Spleen (tissue), 11 donors: ENCODE measurements around the gene HS3ST4. TPM values are rescaled to one million over a fixed set of nuclear protein-coding genes. Genes with fewer than 3 reads are reported as not detected.
"Not testable (repeated sequence)": the region's sequence is repeated elsewhere in the genome, so short reads cannot be mapped to it uniquely, and the experiment has no call there.

ENCODE experiments used
- DNase-seq: peaks from one replicate; pipeline ENCODE4 v3.0.0-alpha.2; 2020
- H3K27ac ChIP-seq, 8 donors: fragments of 200-600 bp; sonication (generic) in 7 of 8; 1 replicate in 4 of 8; 2 replicates in 4 of 8; pipeline versions ENCODE4 v1.5.0 to v1.8.0; 2016 to 2021; ENCODE audit warnings: inconsistent platforms in 4 of 8, mild to moderate bottlenecking in 4 of 8, moderate library complexity in 1 of 8
- H3K27me3 ChIP-seq, 7 donors: fragments of 200-600 bp; sonication (generic) in 6 of 7; replicated peaks in 1 of 7; 1 replicate in 4 of 7; 2 replicates in 3 of 7; pipeline versions ENCODE4 v1.5.0 to v1.8.0; 2016 to 2021; ENCODE audit warnings: inconsistent platforms in 3 of 7, mild to moderate bottlenecking in 1 of 7
- H3K36me3 ChIP-seq, 6 donors: fragments of 200-600 bp; sonication (generic) in 5 of 6; 1 replicate in 4 of 6; 2 replicates in 2 of 6; pipeline versions ENCODE4 v1.5.0 to v1.8.0; 2016 to 2021; ENCODE audit warnings: inconsistent platforms in 2 of 6
- H3K4me1 ChIP-seq, 6 donors: fragments of 200-600 bp; sonication (generic) in 5 of 6; 1 replicate in 3 of 6; 2 replicates in 3 of 6; pipeline versions ENCODE4 v1.5.0 to v1.8.0; 2016 to 2021; ENCODE audit warnings: inconsistent platforms in 3 of 6
- H3K4me3 ChIP-seq, 8 donors: fragments of 200-600 bp; sonication (generic) in 7 of 8; 1 replicate in 4 of 8; 2 replicates in 4 of 8; pipeline versions ENCODE4 v1.5.0 to v1.8.0; 2016 to 2021; ENCODE audit warnings: inconsistent platforms in 4 of 8, mild to moderate bottlenecking in 4 of 8, moderate library complexity in 2 of 8
- H3K9me3 ChIP-seq, 8 donors: fragments of 200-600 bp; sonication (generic) in 7 of 8; 1 replicate in 4 of 8; 2 replicates in 4 of 8; pipeline versions ENCODE4 v1.5.0 to v1.8.0; 2016 to 2021; ENCODE audit warnings: inconsistent platforms in 4 of 8
- POLR2A ChIP-seq, 3 donors: fragments of 450-650 bp; IDR thresholded peaks; one replicate each; pipeline ENCODE4 v1.5.1; 2017; ENCODE audit warnings: antibody characterized with exemption in 3 of 3, mild to moderate bottlenecking in 1 of 3
- POLR2AphosphoS5 ChIP-seq, 3 donors: sonication (generic); formaldehyde crosslinking; IDR thresholded peaks; one replicate each; pipeline ENCODE4 v1.5.1; 2017; ENCODE audit warnings: antibody characterized with exemption in 3 of 3
- WGBS, 5 donors: extraction: QIAGEN DNeasy Blood & Tissue Kit in 3 of 5; methylation state at CpG; one replicate each; pipeline versions ENCODE4 v1.1.5 to v1.1.7; 2013 to 2018; 5-methylcytosine and 5-hydroxymethylcytosine counted together
- intact Hi-C: fragments of 100-400 bp; cut with DNase I; formaldehyde crosslinking; loops from one replicate; pipeline ENCODE4 v1.15.0; 2023; ENCODE audit warnings: low total_unique reads
- polyA plus RNA-seq, 3 donors: library from polyadenylated mRNA; stranded (reverse); fragments of 200-250 nt; gene quantifications; one replicate each; pipeline ENCODE4 v1.2.1, GENCODE V29; 2013
- total RNA-seq, 7 donors: library from RNA; depleted of rRNA in 3 of 7; stranded (reverse); fragments of >200 nt in 3 of 7; fragmentation: NEBNext Ultra II Directional in 4 of 7; extraction: Animal tissue kit (Norgen Biotek cat#: 25700) in 4 of 7; gene quantifications; one replicate each; pipeline versions ENCODE4 v1.1.0 to v1.2.1, GENCODE V29; 2016 to 2021
- TF ChIP-seq, protein P1 (sequence below), 11 experiments: fragments of 200-600 bp in 7 of 11; fragments of 450-650 bp in 4 of 11; sonication (generic) in 4 of 11; IDR thresholded peaks in 8 of 11; conservative IDR thresholded peaks in 3 of 11; 1 replicate in 7 of 11; 2 replicates in 4 of 11; pipeline versions ENCODE4 v1.4.0 to v1.8.0; 2016 to 2021; ENCODE audit warnings: antibody characterized with exemption in 11 of 11, inconsistent platforms in 4 of 11, mild to moderate bottlenecking in 1 of 11
- donor health status: healthy with polysubstance abuse.
- donor health status: DM: no; HTN: no; CAD: no; lungs with moderate emphysema.
- donor health status: DM: no; HTN: no; CAD: no.
- donor health status: Bipolar disorder and iron deficiency.
- donor health status: healthy.
- donor health status: DM: no; HTN: no; CAD: no.
- donor health status: DM: yes; HTN: yes; CAD: no.

The HS3ST4 gene
- total and polyA plus RNA-seq, 10 donors: 0.08 to 4.2 (median 1.9) TPM

GRCh38 chr16:26087091-26087490 is 395.3 kb downstream of the HS3ST4 start:
- TF ChIP-seq, protein P1, sequence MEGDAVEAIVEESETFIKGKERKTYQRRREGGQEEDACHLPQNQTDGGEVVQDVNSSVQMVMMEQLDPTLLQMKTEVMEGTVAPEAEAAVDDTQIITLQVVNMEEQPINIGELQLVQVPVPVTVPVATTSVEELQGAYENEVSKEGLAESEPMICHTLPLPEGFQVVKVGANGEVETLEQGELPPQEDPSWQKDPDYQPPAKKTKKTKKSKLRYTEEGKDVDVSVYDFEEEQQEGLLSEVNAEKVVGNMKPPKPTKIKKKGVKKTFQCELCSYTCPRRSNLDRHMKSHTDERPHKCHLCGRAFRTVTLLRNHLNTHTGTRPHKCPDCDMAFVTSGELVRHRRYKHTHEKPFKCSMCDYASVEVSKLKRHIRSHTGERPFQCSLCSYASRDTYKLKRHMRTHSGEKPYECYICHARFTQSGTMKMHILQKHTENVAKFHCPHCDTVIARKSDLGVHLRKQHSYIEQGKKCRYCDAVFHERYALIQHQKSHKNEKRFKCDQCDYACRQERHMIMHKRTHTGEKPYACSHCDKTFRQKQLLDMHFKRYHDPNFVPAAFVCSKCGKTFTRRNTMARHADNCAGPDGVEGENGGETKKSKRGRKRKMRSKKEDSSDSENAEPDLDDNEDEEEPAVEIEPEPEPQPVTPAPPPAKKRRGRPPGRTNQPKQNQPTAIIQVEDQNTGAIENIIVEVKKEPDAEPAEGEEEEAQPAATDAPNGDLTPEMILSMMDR (IDR thresholded peaks at IDR 0.05 in 8 of 11, conservative IDR thresholded peaks at IDR 0.05 in 3 of 11): no peak
- TF ChIP-seq POLR2A (IDR thresholded peaks at IDR 0.05) (no peak), POLR2AphosphoS5 (IDR thresholded peaks at IDR 0.05) (no peak)

DNA sequence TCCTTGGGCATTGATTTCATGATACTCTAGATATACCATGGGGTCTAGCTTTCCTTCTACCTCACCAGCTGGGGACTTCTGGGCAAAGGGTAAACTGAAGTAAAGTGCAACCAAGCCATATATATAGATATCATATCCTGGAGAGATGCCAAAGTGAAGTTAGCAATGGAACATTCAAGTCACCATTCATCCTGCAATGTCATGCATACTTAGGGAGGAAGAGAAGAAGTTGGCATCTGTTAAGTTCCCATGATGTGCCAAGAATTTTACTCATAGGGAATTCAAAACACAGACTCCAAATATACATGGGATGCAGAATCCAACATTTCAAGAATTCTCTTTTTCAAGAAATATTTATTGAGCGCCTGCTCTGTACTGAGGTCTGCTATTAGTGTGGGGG is 399.8 kb downstream of the HS3ST4 start:
- no peak overlapping the region for H3K4me3 ChIP-seq
- no peaks in the 10 kb centered on the region for H3K36me3 ChIP-seq
- no peaks in the 10 kb centered on the region for H3K9me3 ChIP-seq
- H3K27ac ChIP-seq: no peak overlapping the region
- H3K27me3 ChIP-seq: peaks cover 0 to 4% (median 0%) of the 10 kb centered on the region in 7 donors
- intact Hi-C loops: loop anchor here (10.0 kb wide), 1 partner anchor 57 kb away; no protein-coding TSS in a partner anchor
- 88 to 100% (median 94%) methylated on average over 1 of the region's 1 CpG for WGBS, 5 donors
- TF ChIP-seq, protein P1 (IDR thresholded peaks at IDR 0.05 in 8 of 11, conservative IDR thresholded peaks at IDR 0.05 in 3 of 11): no peak
- no peak for TF ChIP-seq POLR2A (IDR thresholded peaks at IDR 0.05)
- TF ChIP-seq POLR2AphosphoS5 (IDR thresholded peaks at IDR 0.05): no peak
- no peaks in the 10 kb centered on the region for H3K4me1 ChIP-seq
- no peak for DNase-seq

More at GRCh38 chr16:26087091-26087490, 395.3 kb downstream of the HS3ST4 start:
- DNase-seq: no peak
- Histone ChIP-seq H3K4me1 (no peaks in the 10 kb centered on the region), H3K36me3 (no peaks in the 10 kb centered on the region), H3K27ac (no peak overlapping the region), H3K27me3 (peaks cover 0 to 4% (median 0%) of the 10 kb centered on the region in 7 donors), H3K4me3 (no peak overlapping the region), H3K9me3 (no peaks in the 10 kb centered on the region)
- intact Hi-C loops: no loop called here
- 63 to 73% (median 66%) methylated on average over 2 of the region's 2 CpGs for WGBS, 5 donors

GRCh38 chr16:26098206-26098605 is 406.4 kb downstream of the HS3ST4 start:
- 82 to 93% (median 91%) methylated on average over 3 of the region's 3 CpGs for WGBS, 5 donors
- not testable (repeated sequence) for DNase-seq

GRCh38 chr16:26102369-26102768 is 410.6 kb downstream of the HS3ST4 start:
- Histone ChIP-seq H3K9me3 (peaks cover 0 to 14% (median 3%) of the 10 kb centered on the region in 8 donors), H3K4me3 (no peak overlapping the region), H3K36me3 (no peaks in the 10 kb centered on the region), H3K4me1 (no peaks in the 10 kb centered on the region), H3K27me3 (no peaks in the 10 kb centered on the region), H3K27ac (no peak overlapping the region)
- TF ChIP-seq POLR2A (IDR thresholded peaks at IDR 0.05) (no peak), POLR2AphosphoS5 (IDR thresholded peaks at IDR 0.05) (no peak)
- TF ChIP-seq, protein P1 (IDR thresholded peaks at IDR 0.05 in 8 of 11, conservative IDR thresholded peaks at IDR 0.05 in 3 of 11): no peak
- no peak for DNase-seq
- 72 to 84% (median 77%) methylated on average over 6 of the region's 6 CpGs for WGBS, 5 donors
- intact Hi-C loops: no loop called here

More at GRCh38 chr16:26098206-26098605, 406.4 kb downstream of the HS3ST4 start:
- not testable (repeated sequence) for H3K27ac ChIP-seq, H3K9me3 ChIP-seq, H3K36me3 ChIP-seq, H3K4me1 ChIP-seq, H3K27me3 ChIP-seq, H3K4me3 ChIP-seq
- intact Hi-C loops: loop anchor here (10.0 kb wide), 1 partner anchor 63 kb away; no protein-coding TSS in a partner anchor
